Calu3 (cell line): ENCODE measurements around the gene PEX11A. TPM values are rescaled to one million over a fixed set of nuclear protein-coding genes. Genes with fewer than 3 reads are reported as not detected.

ENCODE experiments used
- BruUV-seq: library from RNA; stranded (reverse); fragments of 400-500 nt; replicated peaks from 2 replicates; lab custom pipeline; 2021; lab: Mats Ljungman, UMichigan
- CTCF ChIA-PET: fragments of 300-600 bp; sonication (Branson Sonifier 250); formaldehyde crosslinking; loops from one replicate; lab custom pipeline; 2022; ENCODE audit warnings: antibody characterized with exemption; lab: Charles Lee
- DNase-seq: peaks from one replicate; pipeline ENCODE4 v3.0.0; 2022
- H3K27ac Mint-ChIP-seq: one replicate; pipeline ENCODE4 v1.8.0; 2022; ENCODE audit warnings: mixed read lengths; ENCODE audit not compliant: unreplicated experiment
- H3K27me3 Mint-ChIP-seq: one replicate; pipeline ENCODE4 v1.8.0; 2022; ENCODE audit warnings: mixed read lengths; ENCODE audit not compliant: unreplicated experiment
- H3K36me3 Mint-ChIP-seq: one replicate; pipeline ENCODE4 v1.8.0; 2022; ENCODE audit warnings: mild to moderate bottlenecking, moderate library complexity, mixed read lengths; ENCODE audit not compliant: insufficient read depth, unreplicated experiment
- H3K4me1 Mint-ChIP-seq: one replicate; pipeline ENCODE4 v1.8.0; 2022; ENCODE audit warnings: mild to moderate bottlenecking, low read depth, mixed read lengths; ENCODE audit not compliant: unreplicated experiment
- H3K4me3 Mint-ChIP-seq: one replicate; pipeline ENCODE4 v1.8.0; 2022; ENCODE audit warnings: mild to moderate bottlenecking, low read depth, moderate library complexity, mixed read lengths; ENCODE audit not compliant: unreplicated experiment
- H3K9me3 Mint-ChIP-seq: one replicate; pipeline ENCODE4 v1.8.0; 2022; ENCODE audit warnings: low read depth, mixed read lengths; ENCODE audit not compliant: unreplicated experiment
- intact Hi-C: fragments of 100-400 bp; cut with micrococcal nuclease; formaldehyde crosslinking; loops from one replicate; pipeline ENCODE4 v1.10.0; 2022; ENCODE audit not compliant: unreplicated experiment
- total RNA-seq: library from RNA; stranded (reverse); gene quantifications from 2 replicates; pipeline ENCODE4 v1.2.3, GENCODE V29; 2022
- TF ChIP-seq, protein P1 (sequence below): fragments of 200-600 bp; IDR thresholded peaks from one replicate; pipeline ENCODE4 v1.8.0; 2022; ENCODE audit warnings: antibody characterized with exemption; ENCODE audit not compliant: unreplicated experiment

The PEX11A gene
- total RNA-seq, 1 experiment from 2014 or later: 8.0 TPM

DNA sequence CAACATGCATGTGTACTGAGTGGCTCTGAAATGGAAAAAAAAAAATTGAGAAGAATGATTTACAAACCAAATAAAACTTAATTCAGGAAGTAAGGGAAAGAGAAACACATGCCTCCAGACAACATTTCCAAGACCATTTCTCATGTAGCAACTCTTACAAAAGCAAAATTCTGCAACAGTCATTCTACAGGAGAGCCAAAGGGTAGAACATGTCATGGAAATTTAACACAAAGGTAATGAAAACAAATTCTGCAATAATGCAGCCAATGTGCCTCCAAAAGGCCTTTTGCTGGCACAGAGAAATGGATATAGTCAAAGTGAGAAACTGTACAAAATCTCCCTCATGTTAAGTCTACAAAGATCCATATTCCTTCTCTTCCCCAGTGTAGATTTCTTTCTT lies 4.0 kb downstream of the PEX11A start:
- intact Hi-C loops: no loop called here
- Mint-ChIP-seq H3K27ac (no peak overlapping the region), H3K4me1 (peaks cover 6% of the 10 kb centered on the region), H3K27me3 (no peaks in the 10 kb centered on the region), H3K4me3 (no peak overlapping the region), H3K9me3 (no peaks in the 10 kb centered on the region), H3K36me3 (peaks cover 18% of the 10 kb centered on the region)
- no TSS peak for BruUV-seq
- DNase-seq: no peak
- TF ChIP-seq, protein P1, sequence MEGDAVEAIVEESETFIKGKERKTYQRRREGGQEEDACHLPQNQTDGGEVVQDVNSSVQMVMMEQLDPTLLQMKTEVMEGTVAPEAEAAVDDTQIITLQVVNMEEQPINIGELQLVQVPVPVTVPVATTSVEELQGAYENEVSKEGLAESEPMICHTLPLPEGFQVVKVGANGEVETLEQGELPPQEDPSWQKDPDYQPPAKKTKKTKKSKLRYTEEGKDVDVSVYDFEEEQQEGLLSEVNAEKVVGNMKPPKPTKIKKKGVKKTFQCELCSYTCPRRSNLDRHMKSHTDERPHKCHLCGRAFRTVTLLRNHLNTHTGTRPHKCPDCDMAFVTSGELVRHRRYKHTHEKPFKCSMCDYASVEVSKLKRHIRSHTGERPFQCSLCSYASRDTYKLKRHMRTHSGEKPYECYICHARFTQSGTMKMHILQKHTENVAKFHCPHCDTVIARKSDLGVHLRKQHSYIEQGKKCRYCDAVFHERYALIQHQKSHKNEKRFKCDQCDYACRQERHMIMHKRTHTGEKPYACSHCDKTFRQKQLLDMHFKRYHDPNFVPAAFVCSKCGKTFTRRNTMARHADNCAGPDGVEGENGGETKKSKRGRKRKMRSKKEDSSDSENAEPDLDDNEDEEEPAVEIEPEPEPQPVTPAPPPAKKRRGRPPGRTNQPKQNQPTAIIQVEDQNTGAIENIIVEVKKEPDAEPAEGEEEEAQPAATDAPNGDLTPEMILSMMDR: no peak
- CTCF ChIA-PET: no interaction called here

DNA sequence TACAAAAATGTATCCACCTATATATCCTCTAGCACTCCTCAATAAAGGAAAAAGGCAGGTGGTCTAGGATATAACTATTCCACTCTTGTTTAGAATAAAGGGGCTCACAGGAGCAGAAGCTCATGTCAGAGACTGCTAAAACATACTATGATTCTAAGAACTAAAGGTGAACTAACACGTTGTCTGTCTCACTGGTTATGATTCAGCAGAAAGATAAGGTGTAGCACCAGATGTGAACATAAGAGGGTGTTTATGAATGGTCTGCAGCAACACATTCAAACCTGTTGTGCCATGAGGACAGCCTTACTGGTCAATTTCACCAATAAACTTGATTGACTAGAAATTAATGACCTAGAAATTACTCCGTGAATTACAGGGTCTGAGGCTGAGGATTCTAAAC lies 4.6 kb downstream of the PEX11A start:
- CTCF ChIA-PET: no interaction called here
- no peaks in the 10 kb centered on the region for H3K27me3 Mint-ChIP-seq
- H3K4me3 Mint-ChIP-seq: no peak overlapping the region
- BruUV-seq: no TSS peak
- H3K36me3 Mint-ChIP-seq: peaks cover 16% of the 10 kb centered on the region
- intact Hi-C loops: no loop called here
- H3K9me3 Mint-ChIP-seq: no peaks in the 10 kb centered on the region
- H3K27ac Mint-ChIP-seq: no peak overlapping the region
- no peak for DNase-seq
- peaks cover 12% of the 10 kb centered on the region for H3K4me1 Mint-ChIP-seq
- TF ChIP-seq, protein P1: no peak

DNA sequence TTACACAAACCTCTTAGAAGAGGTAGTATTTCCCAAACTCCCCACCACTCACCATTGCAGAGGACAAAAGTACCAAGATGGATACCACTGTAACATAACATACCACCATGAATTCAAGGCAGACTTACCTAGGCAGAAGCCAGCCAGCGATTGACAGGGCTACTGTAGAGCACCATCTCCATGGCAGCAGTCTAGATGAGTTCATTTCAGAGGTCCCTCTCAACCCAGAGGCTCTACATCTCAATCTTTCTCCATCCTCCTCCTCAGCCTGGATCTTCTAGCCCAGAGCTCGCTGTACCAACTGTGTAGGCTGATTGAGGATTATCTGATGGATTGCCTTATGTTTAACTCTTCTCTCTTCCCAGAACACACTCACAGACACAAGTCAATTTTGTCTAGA lies 9.4 kb downstream of the PEX11A start:
- no peak overlapping the region for H3K27ac Mint-ChIP-seq
- no peak overlapping the region for H3K4me3 Mint-ChIP-seq
- intact Hi-C loops: no loop called here
- H3K4me1 Mint-ChIP-seq: peaks cover 29% of the 10 kb centered on the region
- TF ChIP-seq, protein P1: no peak
- CTCF ChIA-PET: no interaction called here
- BruUV-seq: no TSS peak
- H3K36me3 Mint-ChIP-seq: no peaks in the 10 kb centered on the region
- no peaks in the 10 kb centered on the region for H3K27me3 Mint-ChIP-seq
- DNase-seq: no peak
- no peaks in the 10 kb centered on the region for H3K9me3 Mint-ChIP-seq

GRCh38 chr15:89680282-89680873 lies 10.2 kb downstream of the PEX11A start:
- CTCF ChIA-PET: no interaction called here
- no TSS peak for BruUV-seq
- DNase-seq: peak; percentile 55
- no peaks in the 10 kb centered on the region for H3K9me3 Mint-ChIP-seq
- intact Hi-C loops: no loop called here
- H3K4me3 Mint-ChIP-seq: no peak overlapping the region
- TF ChIP-seq, protein P1: no peak
- H3K27ac Mint-ChIP-seq: peak overlapping the region; percentile 7
- H3K4me1 Mint-ChIP-seq: peaks cover 29% of the 10 kb centered on the region
- H3K36me3 Mint-ChIP-seq: no peaks in the 10 kb centered on the region
- no peaks in the 10 kb centered on the region for H3K27me3 Mint-ChIP-seq
